A673 (cell line): ENCODE results near the gene AGMO. TPM values are rescaled to one million over a fixed set of nuclear protein-coding genes. Genes with fewer than 3 reads are reported as not detected.

Experiments used
- BruUV-seq: library from RNA; stranded (reverse); fragments of 400-500 nt; replicated peaks from 2 replicates; lab custom pipeline; 2021; lab: Mats Ljungman, UMichigan
- CTCF ChIA-PET: fragments of 300-600 bp; sonication (Branson Sonifier 250); formaldehyde crosslinking; loops from one replicate; lab custom pipeline; 2022; ENCODE audit warnings: antibody characterized with exemption; lab: Charles Lee
- POLR2A ChIA-PET: fragments of 300-600 bp; sonication (Branson Sonifier 250); formaldehyde crosslinking; loops from one replicate; lab custom pipeline; 2022; ENCODE audit warnings: antibody characterized with exemption; ENCODE audit not compliant: low non-redundant PET; lab: Charles Lee
- DNase-seq: peaks from one replicate; pipeline ENCODE4 v3.0.0-alpha.2; 2015; ENCODE audit warnings: low spot score
- H3K27ac ChIP-seq: fragments of 200-600 bp; sonication (generic); 2 replicates; pipeline ENCODE4 v1.5.1; 2016; ENCODE audit warnings: mixed run types, low read depth, mild to moderate bottlenecking, mixed read lengths, antibody characterized with exemption, low read length; ENCODE audit not compliant: poor library complexity, severe bottlenecking
- H3K27me3 ChIP-seq: fragments of 200-600 bp; sonication (generic); replicated peaks from 2 replicates; pipeline ENCODE4 v1.6.1; 2017; ENCODE audit warnings: mixed run types, low read depth, mild to moderate bottlenecking, mixed read lengths, antibody characterized with exemption, low read length; ENCODE audit not compliant: insufficient read depth, poor library complexity
- H3K36me3 ChIP-seq: fragments of 200-600 bp; sonication (generic); 2 replicates; pipeline ENCODE4 v1.6.1; 2016; ENCODE audit warnings: mixed run types, mild to moderate bottlenecking, mixed read lengths, antibody characterized with exemption, low read length; ENCODE audit not compliant: insufficient read depth, poor library complexity, severe bottlenecking
- H3K4me1 ChIP-seq: fragments of 200-600 bp; sonication (generic); 2 replicates; pipeline ENCODE4 v1.6.1; 2017; ENCODE audit warnings: mixed run types, mild to moderate bottlenecking, mixed read lengths, antibody characterized with exemption, low read length; ENCODE audit not compliant: insufficient read depth, poor library complexity, severe bottlenecking
- H3K4me3 ChIP-seq: fragments of 200-600 bp; sonication (generic); 2 replicates; pipeline ENCODE4 v1.5.1; 2016; ENCODE audit warnings: low read depth, mixed run types, mild to moderate bottlenecking, mixed read lengths, low read length; ENCODE audit not compliant: poor library complexity, severe bottlenecking
- H3K9me3 ChIP-seq: fragments of 200-600 bp; sonication (generic); 2 replicates; pipeline ENCODE4 v1.6.1; 2016; ENCODE audit warnings: mixed run types, low read depth, mild to moderate bottlenecking, mixed read lengths, antibody characterized with exemption, low read length; ENCODE audit not compliant: poor library complexity, severe bottlenecking
- EZH2 ChIP-seq: fragments of 200-600 bp; sonication (generic); IDR thresholded peaks from 2 replicates; pipeline ENCODE4 v1.6.1; 2017; ENCODE audit warnings: borderline replicate concordance, low read depth, mild to moderate bottlenecking, mixed read lengths, antibody characterized with exemption, low read length; ENCODE audit not compliant: poor library complexity, severe bottlenecking
- intact Hi-C: fragments of 100-400 bp; cut with micrococcal nuclease; formaldehyde crosslinking; loops from one replicate; pipeline ENCODE4 v1.10.0; 2022; ENCODE audit not compliant: unreplicated experiment
- total RNA-seq: library from RNA; stranded (reverse); gene quantifications from 2 replicates; pipeline ENCODE4 v1.2.3, GENCODE V29; 2021
- TF ChIP-seq, protein P1 (sequence below): fragments of 300-800, 200-600 bp; sonication (generic); conservative IDR thresholded peaks from 2 replicates; pipeline ENCODE4 v1.5.1; 2017; ENCODE audit warnings: low read depth, mild to moderate bottlenecking, antibody characterized with exemption, low read length, moderate library complexity, mixed read lengths

AGMO gene
- total RNA-seq, 1 experiment from 2014 or later, result not detected

DNA sequence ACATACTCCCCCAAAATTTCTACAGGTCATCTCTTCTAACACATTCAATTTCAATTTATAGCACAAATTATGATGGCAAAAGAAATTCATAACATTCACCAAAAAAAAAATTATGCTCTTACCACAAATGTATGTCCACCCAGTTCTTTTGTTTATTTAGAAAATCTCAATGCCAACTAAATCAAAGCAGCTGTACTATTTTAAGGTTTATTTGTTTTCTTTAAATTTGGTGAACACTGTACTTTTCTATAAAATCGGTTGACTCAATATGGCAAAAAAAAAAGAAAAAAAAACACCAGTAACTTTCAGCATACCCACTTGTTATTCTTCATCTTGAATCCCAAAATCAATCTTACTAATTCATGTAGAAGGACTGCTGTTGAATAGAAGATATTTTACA, 225.7 kb downstream of the AGMO start:
- H3K36me3 ChIP-seq, result no peaks in the 10 kb centered on the region
- intact Hi-C loops, result no loop called here
- no peaks in the 10 kb centered on the region for H3K27me3 ChIP-seq
- TF ChIP-seq EZH2, result no peak
- TF ChIP-seq, protein P1, sequence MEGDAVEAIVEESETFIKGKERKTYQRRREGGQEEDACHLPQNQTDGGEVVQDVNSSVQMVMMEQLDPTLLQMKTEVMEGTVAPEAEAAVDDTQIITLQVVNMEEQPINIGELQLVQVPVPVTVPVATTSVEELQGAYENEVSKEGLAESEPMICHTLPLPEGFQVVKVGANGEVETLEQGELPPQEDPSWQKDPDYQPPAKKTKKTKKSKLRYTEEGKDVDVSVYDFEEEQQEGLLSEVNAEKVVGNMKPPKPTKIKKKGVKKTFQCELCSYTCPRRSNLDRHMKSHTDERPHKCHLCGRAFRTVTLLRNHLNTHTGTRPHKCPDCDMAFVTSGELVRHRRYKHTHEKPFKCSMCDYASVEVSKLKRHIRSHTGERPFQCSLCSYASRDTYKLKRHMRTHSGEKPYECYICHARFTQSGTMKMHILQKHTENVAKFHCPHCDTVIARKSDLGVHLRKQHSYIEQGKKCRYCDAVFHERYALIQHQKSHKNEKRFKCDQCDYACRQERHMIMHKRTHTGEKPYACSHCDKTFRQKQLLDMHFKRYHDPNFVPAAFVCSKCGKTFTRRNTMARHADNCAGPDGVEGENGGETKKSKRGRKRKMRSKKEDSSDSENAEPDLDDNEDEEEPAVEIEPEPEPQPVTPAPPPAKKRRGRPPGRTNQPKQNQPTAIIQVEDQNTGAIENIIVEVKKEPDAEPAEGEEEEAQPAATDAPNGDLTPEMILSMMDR, result no peak
- peaks cover 7% of the 10 kb centered on the region for H3K9me3 ChIP-seq
- no TSS peak for BruUV-seq
- no peaks in the 10 kb centered on the region for H3K4me1 ChIP-seq
- no peak overlapping the region for H3K4me3 ChIP-seq
- DNase-seq, result no peak
- no peak overlapping the region for H3K27ac ChIP-seq
- POLR2A ChIA-PET, result no interaction called here
- CTCF ChIA-PET, result no interaction called here

DNA sequence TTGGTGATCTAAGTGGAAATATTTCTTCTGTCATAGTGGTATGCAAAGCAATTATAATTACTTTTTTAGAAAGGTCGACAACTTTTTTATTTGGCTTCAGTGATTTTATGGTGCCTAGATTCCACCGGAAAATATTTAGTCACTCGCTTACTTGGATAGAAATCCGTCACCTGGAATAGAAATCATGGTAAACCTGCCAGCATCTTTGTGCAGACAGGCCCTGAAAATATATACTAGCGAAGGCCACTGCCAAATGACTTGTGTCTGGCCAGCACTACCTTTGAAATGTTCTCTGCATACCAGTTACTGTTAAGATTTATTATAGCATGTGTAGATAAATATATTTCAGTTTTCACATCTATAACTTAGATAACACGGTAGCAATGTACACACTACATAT, 226.4 kb downstream of the AGMO start:
- no TSS peak for BruUV-seq
- no peaks in the 10 kb centered on the region for H3K36me3 ChIP-seq
- CTCF ChIA-PET, result no interaction called here
- intact Hi-C loops, result no loop called here
- POLR2A ChIA-PET, result no interaction called here
- H3K27me3 ChIP-seq, result no peaks in the 10 kb centered on the region
- H3K27ac ChIP-seq, result no peak overlapping the region
- no peak overlapping the region for H3K4me3 ChIP-seq
- peaks cover 7% of the 10 kb centered on the region for H3K9me3 ChIP-seq
- DNase-seq, result no peak
- H3K4me1 ChIP-seq, result no peaks in the 10 kb centered on the region
- no peak for TF ChIP-seq EZH2
- TF ChIP-seq, protein P1, result no peak

DNA sequence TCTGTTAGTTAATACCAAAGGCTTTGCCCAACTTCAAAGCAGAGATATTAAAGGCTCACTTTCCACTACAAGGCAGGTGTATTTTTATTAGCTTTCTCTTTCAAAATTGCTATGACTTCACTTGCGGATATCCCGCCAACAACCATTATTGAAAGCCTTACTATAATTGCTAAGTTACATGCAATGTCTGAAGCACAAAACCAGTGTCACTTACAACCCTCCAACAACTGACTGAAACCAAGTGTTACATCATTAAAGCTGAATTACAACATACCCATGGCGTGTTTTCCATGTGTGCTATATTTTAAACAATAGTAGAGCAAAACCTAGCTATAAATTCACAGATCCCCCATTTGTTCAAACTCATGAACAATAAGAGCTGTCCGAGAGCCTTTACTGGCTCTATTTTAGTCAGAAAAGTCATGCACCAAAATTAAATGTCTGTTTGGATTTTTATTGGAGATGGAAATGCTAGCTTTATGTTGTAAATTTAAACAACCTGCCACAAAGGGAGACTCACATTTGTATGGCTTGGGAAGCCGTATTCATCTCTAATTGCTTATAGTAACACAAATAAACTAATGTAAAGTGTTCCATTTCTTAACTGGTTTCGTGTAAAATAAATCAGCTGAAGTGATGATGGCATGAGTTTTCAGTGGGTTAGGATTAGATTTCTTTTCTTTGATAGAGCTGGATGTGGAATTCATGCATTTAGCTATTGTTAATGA, 227.1 kb downstream of the AGMO start:
- no peak overlapping the region for H3K27ac ChIP-seq
- DNase-seq, result no peak
- no peaks in the 10 kb centered on the region for H3K4me1 ChIP-seq
- BruUV-seq, result no TSS peak
- POLR2A ChIA-PET, result no interaction called here
- intact Hi-C loops, result no loop called here
- no peaks in the 10 kb centered on the region for H3K36me3 ChIP-seq
- CTCF ChIA-PET, result no interaction called here
- H3K4me3 ChIP-seq, result no peak overlapping the region
- H3K9me3 ChIP-seq, result peaks cover 7% of the 10 kb centered on the region
- TF ChIP-seq EZH2, result no peak
- TF ChIP-seq, protein P1, result no peak
- H3K27me3 ChIP-seq, result no peaks in the 10 kb centered on the region
